Ovary (tissue), 3 donors: ENCODE results near the gene SLC39A11.

Experiments used
- EP300 ChIP-seq: sonication (generic); formaldehyde crosslinking; IDR thresholded peaks from one replicate; pipeline ENCODE4 v1.6.1; 2017; ENCODE audit warnings: antibody characterized with exemption
- POLR2A ChIP-seq: fragments of 450-650 bp; IDR thresholded peaks from one replicate; pipeline ENCODE4 v1.6.1; 2017; ENCODE audit warnings: antibody characterized with exemption, mild to moderate bottlenecking, moderate library complexity
- TF ChIP-seq, protein P1 (sequence below), 3 donors: fragments of 450-650 bp in 2 of 3; fragments of 200-600 bp in 1 of 3; IDR thresholded peaks; one replicate each; pipeline versions ENCODE4 v1.5.1 to v1.8.0; 2016 to 2022; ENCODE audit warnings: antibody characterized with exemption in 3 of 3, mild to moderate bottlenecking in 1 of 3
- donor health status: DM: no; HTN: no; CAD: no.

DNA sequence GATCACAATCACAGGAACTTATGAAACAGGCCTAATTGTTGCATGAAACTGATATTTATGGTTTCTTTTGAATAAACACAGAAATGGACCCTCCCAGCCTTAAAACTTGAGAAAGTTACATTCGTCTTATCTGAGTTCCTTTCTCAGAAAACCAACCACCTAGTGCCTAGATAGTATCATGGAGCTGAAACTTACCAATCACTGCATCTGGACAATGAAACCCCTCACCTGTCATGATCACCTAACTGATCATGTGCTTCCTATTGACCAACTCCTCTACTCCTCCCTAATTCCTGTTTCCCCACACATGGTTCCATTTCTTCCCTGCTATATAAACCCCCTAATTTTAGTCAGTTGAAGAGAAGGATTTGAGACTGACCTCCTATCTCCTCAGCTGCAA, 216.1 kb downstream of the SLC39A11 start:
- TF ChIP-seq, protein P1, sequence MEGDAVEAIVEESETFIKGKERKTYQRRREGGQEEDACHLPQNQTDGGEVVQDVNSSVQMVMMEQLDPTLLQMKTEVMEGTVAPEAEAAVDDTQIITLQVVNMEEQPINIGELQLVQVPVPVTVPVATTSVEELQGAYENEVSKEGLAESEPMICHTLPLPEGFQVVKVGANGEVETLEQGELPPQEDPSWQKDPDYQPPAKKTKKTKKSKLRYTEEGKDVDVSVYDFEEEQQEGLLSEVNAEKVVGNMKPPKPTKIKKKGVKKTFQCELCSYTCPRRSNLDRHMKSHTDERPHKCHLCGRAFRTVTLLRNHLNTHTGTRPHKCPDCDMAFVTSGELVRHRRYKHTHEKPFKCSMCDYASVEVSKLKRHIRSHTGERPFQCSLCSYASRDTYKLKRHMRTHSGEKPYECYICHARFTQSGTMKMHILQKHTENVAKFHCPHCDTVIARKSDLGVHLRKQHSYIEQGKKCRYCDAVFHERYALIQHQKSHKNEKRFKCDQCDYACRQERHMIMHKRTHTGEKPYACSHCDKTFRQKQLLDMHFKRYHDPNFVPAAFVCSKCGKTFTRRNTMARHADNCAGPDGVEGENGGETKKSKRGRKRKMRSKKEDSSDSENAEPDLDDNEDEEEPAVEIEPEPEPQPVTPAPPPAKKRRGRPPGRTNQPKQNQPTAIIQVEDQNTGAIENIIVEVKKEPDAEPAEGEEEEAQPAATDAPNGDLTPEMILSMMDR (IDR thresholded peaks at IDR 0.05), result no peak
- TF ChIP-seq POLR2A (no peak), EP300 (no peak)
